ENCODE data around the gene FREM3. TPM values are rescaled to one million over a fixed set of nuclear protein-coding genes. Genes with fewer than 3 reads are reported as not detected.
"Not testable (repeated sequence)": the region's sequence is repeated elsewhere in the genome, so short reads cannot be mapped to it uniquely, and the experiment has no call there.

FREM3 gene
- total and polyA plus RNA-seq, 7 donors = under 0.01 TPM; not detected in 6

GRCh38 chr4:143699331-143700045 is 987 bp downstream of the FREM3 start:
- Histone ChIP-seq H3K4me1 (peaks cover 0 to 19% (median 18%) of the 10 kb centered on the region in 4 donors), H3K4me3 (peak overlapping the region; percentile 14 to 46 (median 42)), H3K9me3 (no peaks in the 10 kb centered on the region), H3K27me3 (peaks cover 14 to 54% (median 23%) of the 10 kb centered on the region in 3 donors), H3K27ac (no peak overlapping the region), H3K36me3 (no peaks in the 10 kb centered on the region)
- intact Hi-C loops (cut with DNase I) = no loop called here
- TF ChIP-seq EP300 (IDR thresholded peaks at IDR 0.05) = no peak
- no peak for TF ChIP-seq CTCF (IDR thresholded peaks at IDR 0.05)
- TF ChIP-seq POLR2AphosphoS5 (IDR thresholded peaks at IDR 0.05) = no peak
- no peak for TF ChIP-seq POLR2A (IDR thresholded peaks at IDR 0.05)
- 49 to 58% methylated on average over 40 of the region's 40 CpGs for WGBS, 2 donors
- DNase-seq = no peak

- H3K36me3 ChIP-seq = no peaks in the 10 kb centered on the region
- H3K27me3 ChIP-seq = peaks cover 0 to 28% (median 4%) of the 10 kb centered on the region in 3 donors
- 89 to 90% methylated on average over 4 of the region's 4 CpGs for WGBS, 2 donors
- TF ChIP-seq POLR2A (IDR thresholded peaks at IDR 0.05) = no peak
- no peak for TF ChIP-seq CTCF (IDR thresholded peaks at IDR 0.05)
- TF ChIP-seq POLR2AphosphoS5 (IDR thresholded peaks at IDR 0.05) = no peak
- no peak for TF ChIP-seq EP300 (IDR thresholded peaks at IDR 0.05)
- no peaks in the 10 kb centered on the region for H3K4me1 ChIP-seq
- DNase-seq = no peak
- no peak overlapping the region for H3K27ac ChIP-seq
- H3K9me3 ChIP-seq = no peaks in the 10 kb centered on the region
- intact Hi-C loops (cut with DNase I) = no loop called here
- no peak overlapping the region for H3K4me3 ChIP-seq
Measured at GRCh38 chr4:143693856-143694255, 6.6 kb downstream of the FREM3 start.

- Histone ChIP-seq H3K9me3 (no peaks in the 10 kb centered on the region), H3K36me3 (no peaks in the 10 kb centered on the region), H3K27ac (no peak overlapping the region), H3K4me1 (no peaks in the 10 kb centered on the region), H3K4me3 (no peak overlapping the region), H3K27me3 (peaks cover 0 to 12% (median 0%) of the 10 kb centered on the region in 3 donors)
- TF ChIP-seq EP300 (IDR thresholded peaks at IDR 0.05) = no peak
- TF ChIP-seq POLR2A (IDR thresholded peaks at IDR 0.05) = no peak
- no peak for DNase-seq
- intact Hi-C loops (cut with DNase I) = no loop called here
- 89 to 90% methylated on average over 1 of the region's 1 CpG for WGBS, 2 donors
Measured at GRCh38 chr4:143692241-143692640, 8.2 kb downstream of the FREM3 start.

GRCh38 chr4:143679434-143679833 is 21.0 kb downstream of the FREM3 start:
- no peaks in the 10 kb centered on the region for H3K27me3 ChIP-seq
- no peaks in the 10 kb centered on the region for H3K9me3 ChIP-seq
- no peaks in the 10 kb centered on the region for H3K4me1 ChIP-seq
- no peaks in the 10 kb centered on the region for H3K36me3 ChIP-seq
- DNase-seq = no peak
- TF ChIP-seq POLR2A (IDR thresholded peaks at IDR 0.05) (no peak), EP300 (IDR thresholded peaks at IDR 0.05) (no peak), CTCF (IDR thresholded peaks at IDR 0.05) (no peak), POLR2AphosphoS5 (IDR thresholded peaks at IDR 0.05) (no peak)
- H3K4me3 ChIP-seq = no peak overlapping the region
- no peak overlapping the region for H3K27ac ChIP-seq
- intact Hi-C loops (cut with DNase I) = no loop called here
- 82 to 85% methylated on average over 2 of the region's 2 CpGs for WGBS, 2 donors

- H3K36me3 ChIP-seq; intact Hi-C loops (cut with DNase I); DNase-seq; H3K9me3 ChIP-seq; H3K4me3 ChIP-seq; H3K4me1 ChIP-seq; H3K27me3 ChIP-seq; H3K27ac ChIP-seq: not testable (repeated sequence)
- 94 to 95% methylated on average over 9 of the region's 9 CpGs for WGBS, 2 donors
Measured at GRCh38 chr4:143673629-143674028, 26.8 kb downstream of the FREM3 start.
